Activated T-helper 17 cell treated with anti-CD3 and anti-CD28 coated beads, Interleukin-2, amount 50 U/mL, for 72 hours (primary cell): ENCODE data around the gene PTPN12. TPM values are rescaled to one million over a fixed set of nuclear protein-coding genes. Genes with fewer than 3 reads are reported as not detected.

ENCODE experiments used
- ATAC-seq: fragments of 150-1000 bp; cut with Tn5 transposase; replicated peaks from 2 replicates; pipeline ENCODE4 v1.10.0; 2021; ENCODE audit warnings: mild to moderate bottlenecking, moderate library complexity
- H3K27ac Mint-ChIP-seq: one replicate; pipeline ENCODE4 v1.8.0; 2022; ENCODE audit warnings: mixed read lengths
- H3K27me3 Mint-ChIP-seq: one replicate; pipeline ENCODE4 v1.8.0; 2022; ENCODE audit warnings: mixed read lengths
- H3K36me3 Mint-ChIP-seq: one replicate; pipeline ENCODE4 v1.8.0; 2022; ENCODE audit warnings: low read depth, mild to moderate bottlenecking, mixed read lengths
- H3K4me1 Mint-ChIP-seq: one replicate; pipeline ENCODE4 v1.8.0; 2022; ENCODE audit warnings: mixed read lengths
- H3K4me3 Mint-ChIP-seq: one replicate; pipeline ENCODE4 v1.8.0; 2022; ENCODE audit warnings: mild to moderate bottlenecking, mixed read lengths
- H3K9me3 Mint-ChIP-seq: one replicate; pipeline ENCODE4 v1.8.0; 2022; ENCODE audit warnings: mixed read lengths
- total RNA-seq, 2 donors: library from RNA; stranded (reverse); gene quantifications; one replicate each; pipeline ENCODE4 v1.2.3, GENCODE V29; 2022

Gene PTPN12
- total RNA-seq, 2 donors from 2014 or later, result 10.8 to 11.7 TPM

DNA sequence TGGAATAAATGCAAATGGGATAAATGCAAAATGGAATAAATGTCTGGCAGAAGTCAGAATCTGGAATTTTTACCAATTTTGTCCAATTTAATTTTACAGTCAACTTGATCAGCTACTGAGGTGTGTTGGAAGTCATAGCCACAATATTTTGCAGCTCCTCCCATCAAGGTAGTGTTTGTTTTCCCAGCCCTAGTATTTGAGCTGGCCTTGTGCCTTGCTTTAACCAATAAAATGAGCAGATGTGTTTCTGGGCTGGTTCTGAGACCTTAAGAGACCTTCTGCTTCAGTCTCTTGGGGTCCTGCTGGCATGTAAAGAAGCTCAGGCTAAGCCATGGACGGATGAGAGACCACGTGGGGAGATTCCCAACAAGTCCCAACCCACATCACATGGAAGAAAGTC is 116.5 kb downstream of the PTPN12 start:
- Mint-ChIP-seq H3K36me3 (no peaks in the 10 kb centered on the region), H3K4me1 (no peaks in the 10 kb centered on the region)

DNA sequence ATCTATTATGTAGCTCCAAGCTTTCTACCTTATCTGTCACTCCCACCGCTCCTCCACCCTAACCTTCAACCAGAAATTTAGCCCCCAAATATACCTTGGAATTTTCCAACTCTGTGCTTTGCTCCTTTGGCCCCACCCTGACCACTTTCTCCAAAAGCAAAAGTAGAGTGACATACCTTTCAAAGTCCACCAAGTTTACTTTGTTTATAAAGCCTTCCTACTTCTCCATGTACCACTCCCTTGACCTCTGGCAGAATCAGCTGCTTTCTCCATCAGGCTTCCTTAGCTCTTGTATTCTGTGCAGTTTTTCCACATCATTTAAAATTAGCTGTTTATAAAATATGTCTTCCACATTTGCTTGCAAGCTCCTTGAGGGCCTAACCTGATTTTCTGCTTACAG is 118.3 kb downstream of the PTPN12 start:
- no peaks in the 10 kb centered on the region for H3K27me3 Mint-ChIP-seq
- no peak for ATAC-seq
- H3K36me3 Mint-ChIP-seq, result no peaks in the 10 kb centered on the region
- H3K27ac Mint-ChIP-seq, result no peak overlapping the region
- no peaks in the 10 kb centered on the region for H3K4me1 Mint-ChIP-seq
- no peaks in the 10 kb centered on the region for H3K9me3 Mint-ChIP-seq
- no peak overlapping the region for H3K4me3 Mint-ChIP-seq

More for the DNA sequence above, 116.5 kb downstream of the PTPN12 start:
- ATAC-seq, result no peak
- no peak overlapping the region for H3K27ac Mint-ChIP-seq
- H3K27me3 Mint-ChIP-seq, result no peaks in the 10 kb centered on the region
- H3K4me3 Mint-ChIP-seq, result no peak overlapping the region
- no peaks in the 10 kb centered on the region for H3K9me3 Mint-ChIP-seq

GRCh38 chr7:77655836-77656455 is 118.9 kb downstream of the PTPN12 start:
- no peaks in the 10 kb centered on the region for H3K9me3 Mint-ChIP-seq
- ATAC-seq, result no peak
- no peaks in the 10 kb centered on the region for H3K4me1 Mint-ChIP-seq
- no peaks in the 10 kb centered on the region for H3K27me3 Mint-ChIP-seq
- no peak overlapping the region for H3K4me3 Mint-ChIP-seq
- no peaks in the 10 kb centered on the region for H3K36me3 Mint-ChIP-seq
- H3K27ac Mint-ChIP-seq, result no peak overlapping the region

GRCh38 chr7:77657427-77658224 is 120.5 kb downstream of the PTPN12 start:
- Mint-ChIP-seq H3K27me3 (no peaks in the 10 kb centered on the region), H3K36me3 (no peaks in the 10 kb centered on the region), H3K4me1 (no peaks in the 10 kb centered on the region), H3K9me3 (no peaks in the 10 kb centered on the region), H3K27ac (no peak overlapping the region), H3K4me3 (no peak overlapping the region)
- ATAC-seq, result peak; percentile 53

GRCh38 chr7:77658928-77659327 is 121.8 kb downstream of the PTPN12 start:
- no peaks in the 10 kb centered on the region for H3K27me3 Mint-ChIP-seq
- H3K9me3 Mint-ChIP-seq, result no peaks in the 10 kb centered on the region
- H3K27ac Mint-ChIP-seq, result no peak overlapping the region
- no peak overlapping the region for H3K4me3 Mint-ChIP-seq
- H3K36me3 Mint-ChIP-seq, result no peaks in the 10 kb centered on the region
- ATAC-seq, result no peak
- no peaks in the 10 kb centered on the region for H3K4me1 Mint-ChIP-seq

DNA sequence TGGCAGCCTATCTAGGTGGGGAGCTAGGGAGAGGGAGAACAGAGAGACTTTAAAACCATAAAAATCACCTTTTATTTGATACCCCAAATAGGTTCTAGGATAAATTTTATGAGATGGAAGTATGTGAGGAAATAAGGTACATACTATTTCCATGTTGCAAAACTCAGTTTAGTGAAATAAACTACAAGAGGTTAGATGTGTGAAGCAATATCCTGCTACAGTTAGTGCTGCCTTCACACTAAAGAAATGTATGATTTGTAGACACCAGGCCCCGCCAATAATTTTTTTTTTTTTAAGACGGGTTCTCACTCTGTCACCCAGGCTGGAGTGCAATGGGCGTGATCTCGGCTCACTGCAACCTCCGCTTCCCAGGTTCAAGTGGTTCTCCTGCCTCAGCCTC is 124.7 kb downstream of the PTPN12 start:
- no peaks in the 10 kb centered on the region for H3K27me3 Mint-ChIP-seq
- no peak overlapping the region for H3K27ac Mint-ChIP-seq
- no peak overlapping the region for H3K4me3 Mint-ChIP-seq
- H3K4me1 Mint-ChIP-seq, result no peaks in the 10 kb centered on the region
- no peaks in the 10 kb centered on the region for H3K36me3 Mint-ChIP-seq
- no peak for ATAC-seq
- H3K9me3 Mint-ChIP-seq, result no peaks in the 10 kb centered on the region

DNA sequence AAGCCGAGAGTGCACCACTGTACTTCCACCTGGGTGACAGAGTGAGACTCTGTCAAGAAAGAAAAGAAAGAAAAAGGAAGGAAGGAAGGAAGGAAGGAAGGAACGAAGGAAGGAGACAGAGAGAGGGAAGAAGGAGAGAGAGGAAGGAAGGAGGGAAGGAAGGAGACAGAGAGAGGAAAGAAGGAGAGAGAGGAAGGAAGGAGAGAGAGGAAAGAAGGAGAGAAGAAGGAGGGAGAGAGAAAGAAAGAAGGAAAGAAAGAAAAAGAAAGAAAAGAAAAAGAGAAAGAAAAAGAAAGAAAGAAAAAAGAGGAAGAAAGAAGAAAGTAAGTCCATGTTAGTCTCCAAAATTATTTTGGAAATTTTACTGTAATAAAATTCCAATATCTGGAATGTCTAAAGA is 125.8 kb downstream of the PTPN12 start:
- no peaks in the 10 kb centered on the region for H3K4me1 Mint-ChIP-seq
- no peaks in the 10 kb centered on the region for H3K36me3 Mint-ChIP-seq
- no peak overlapping the region for H3K4me3 Mint-ChIP-seq
- no peak for ATAC-seq
- no peaks in the 10 kb centered on the region for H3K9me3 Mint-ChIP-seq
- no peaks in the 10 kb centered on the region for H3K27me3 Mint-ChIP-seq
- H3K27ac Mint-ChIP-seq, result no peak overlapping the region

- Mint-ChIP-seq H3K9me3 (no peaks in the 10 kb centered on the region), H3K27me3 (no peaks in the 10 kb centered on the region), H3K4me1 (no peaks in the 10 kb centered on the region), H3K27ac (no peak overlapping the region), H3K4me3 (no peak overlapping the region), H3K36me3 (no peaks in the 10 kb centered on the region)
- no peak for ATAC-seq
Measured at GRCh38 chr7:77664715-77665114, 127.6 kb downstream of the PTPN12 start.

DNA sequence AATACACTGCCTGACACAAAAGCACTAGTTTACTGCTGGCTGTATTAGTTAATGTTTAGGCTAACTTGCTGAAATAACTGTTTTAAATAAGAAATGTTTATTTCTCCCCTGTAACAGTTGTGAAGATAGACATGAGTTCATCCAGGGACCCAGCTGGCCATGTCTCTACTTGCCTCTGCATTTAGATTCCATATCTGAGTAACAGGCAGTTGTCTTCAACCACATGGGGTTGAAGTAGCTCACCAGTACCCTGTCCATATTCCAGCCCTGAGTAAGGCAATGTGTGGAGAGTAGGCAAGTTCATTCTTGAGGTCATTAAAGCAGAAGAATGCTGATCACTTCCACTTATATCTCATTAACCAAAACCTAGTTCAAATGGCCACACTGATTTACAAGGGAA is 128.1 kb downstream of the PTPN12 start:
- H3K9me3 Mint-ChIP-seq, result no peaks in the 10 kb centered on the region
- no peak overlapping the region for H3K4me3 Mint-ChIP-seq
- no peak for ATAC-seq
- H3K27ac Mint-ChIP-seq, result no peak overlapping the region
- H3K36me3 Mint-ChIP-seq, result no peaks in the 10 kb centered on the region
- no peaks in the 10 kb centered on the region for H3K4me1 Mint-ChIP-seq
- no peaks in the 10 kb centered on the region for H3K27me3 Mint-ChIP-seq

GRCh38 chr7:77667459-77668086 is 130.5 kb downstream of the PTPN12 start:
- H3K27ac Mint-ChIP-seq, result no peak overlapping the region

GRCh38 chr7:77674878-77675277 is 137.8 kb downstream of the PTPN12 start:
- H3K27me3 Mint-ChIP-seq, result no peaks in the 10 kb centered on the region
- H3K27ac Mint-ChIP-seq, result no peak overlapping the region
- H3K36me3 Mint-ChIP-seq, result peaks cover 4% of the 10 kb centered on the region
- peak; percentile 89 for ATAC-seq
- peaks cover 5% of the 10 kb centered on the region for H3K4me1 Mint-ChIP-seq
- H3K4me3 Mint-ChIP-seq, result no peak overlapping the region
- no peaks in the 10 kb centered on the region for H3K9me3 Mint-ChIP-seq

More at GRCh38 chr7:77667459-77668086, 130.5 kb downstream of the PTPN12 start:
- Mint-ChIP-seq H3K27me3 (no peaks in the 10 kb centered on the region), H3K4me1 (no peaks in the 10 kb centered on the region), H3K9me3 (no peaks in the 10 kb centered on the region), H3K36me3 (no peaks in the 10 kb centered on the region), H3K4me3 (no peak overlapping the region)
- ATAC-seq, result no peak

DNA sequence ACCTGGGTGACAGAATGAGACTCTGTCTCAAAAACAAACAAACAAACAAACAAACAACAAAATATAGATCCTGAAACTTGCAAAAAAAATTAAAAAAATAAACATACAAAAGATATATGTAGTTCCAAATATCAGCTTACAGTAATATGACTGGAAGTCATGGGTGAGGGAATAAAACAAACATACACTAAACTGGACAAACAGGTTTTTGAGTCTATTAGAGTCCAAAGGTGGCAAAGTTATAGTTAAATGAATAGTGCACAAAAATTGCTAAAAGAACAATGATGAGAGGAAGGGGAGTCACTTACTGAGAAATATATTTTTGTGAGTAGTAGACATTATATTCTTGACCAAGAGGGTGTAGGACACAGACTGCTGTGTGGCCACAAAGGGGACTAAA is 142.5 kb downstream of the PTPN12 start:
- no peak for ATAC-seq
- Mint-ChIP-seq H3K27me3 (no peaks in the 10 kb centered on the region), H3K27ac (no peak overlapping the region), H3K9me3 (no peaks in the 10 kb centered on the region), H3K4me3 (no peak overlapping the region), H3K36me3 (peaks cover 20% of the 10 kb centered on the region), H3K4me1 (peaks cover 5% of the 10 kb centered on the region)

DNA sequence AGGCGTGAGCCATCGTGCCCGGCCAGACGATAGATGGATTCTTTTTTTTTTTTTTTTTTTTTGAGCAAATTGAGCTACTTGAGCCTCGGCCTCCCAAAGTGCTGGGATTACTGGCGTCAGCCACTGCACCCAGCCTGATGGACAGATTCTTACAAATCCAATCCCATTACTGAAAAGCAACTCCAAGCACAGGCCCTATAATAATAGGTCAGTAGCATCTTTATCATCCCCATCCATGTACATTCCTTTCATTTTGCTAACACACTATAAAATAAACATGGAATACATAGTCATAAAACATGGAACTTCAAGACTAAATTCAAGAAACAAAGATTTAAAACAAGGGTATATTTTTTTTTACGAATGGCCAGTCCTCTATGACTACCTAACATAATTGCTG is 143.2 kb downstream of the PTPN12 start:
- H3K27ac Mint-ChIP-seq, result no peak overlapping the region
- H3K27me3 Mint-ChIP-seq, result no peaks in the 10 kb centered on the region
- no peaks in the 10 kb centered on the region for H3K9me3 Mint-ChIP-seq
- H3K4me3 Mint-ChIP-seq, result no peak overlapping the region
- H3K36me3 Mint-ChIP-seq, result peaks cover 26% of the 10 kb centered on the region
- H3K4me1 Mint-ChIP-seq, result no peaks in the 10 kb centered on the region
- no peak for ATAC-seq

DNA sequence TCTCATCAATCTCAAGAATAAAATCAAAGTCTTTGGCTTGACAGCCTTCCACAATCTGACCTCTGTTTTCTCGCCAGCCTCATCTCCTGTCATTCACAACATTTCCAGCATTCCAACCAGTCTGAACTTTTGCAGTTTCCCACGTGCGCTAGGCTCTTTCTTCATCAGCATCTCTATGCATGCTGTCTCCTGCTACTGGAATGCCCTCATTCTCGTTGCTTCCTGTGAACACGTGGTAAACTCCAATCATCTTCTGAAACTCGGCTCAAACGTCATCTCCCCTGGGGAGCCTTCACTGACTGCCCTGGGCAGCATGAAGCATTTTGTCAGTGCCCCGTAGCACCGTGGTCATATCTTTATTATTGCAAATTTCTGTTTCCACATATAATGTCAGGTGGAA is 146.9 kb downstream of the PTPN12 start:
- no peak overlapping the region for H3K27ac Mint-ChIP-seq
- H3K36me3 Mint-ChIP-seq, result peaks cover 28% of the 10 kb centered on the region
- ATAC-seq, result no peak
- no peak overlapping the region for H3K4me3 Mint-ChIP-seq
- H3K9me3 Mint-ChIP-seq, result no peaks in the 10 kb centered on the region
- H3K4me1 Mint-ChIP-seq, result peaks cover 20% of the 10 kb centered on the region
- no peaks in the 10 kb centered on the region for H3K27me3 Mint-ChIP-seq

DNA sequence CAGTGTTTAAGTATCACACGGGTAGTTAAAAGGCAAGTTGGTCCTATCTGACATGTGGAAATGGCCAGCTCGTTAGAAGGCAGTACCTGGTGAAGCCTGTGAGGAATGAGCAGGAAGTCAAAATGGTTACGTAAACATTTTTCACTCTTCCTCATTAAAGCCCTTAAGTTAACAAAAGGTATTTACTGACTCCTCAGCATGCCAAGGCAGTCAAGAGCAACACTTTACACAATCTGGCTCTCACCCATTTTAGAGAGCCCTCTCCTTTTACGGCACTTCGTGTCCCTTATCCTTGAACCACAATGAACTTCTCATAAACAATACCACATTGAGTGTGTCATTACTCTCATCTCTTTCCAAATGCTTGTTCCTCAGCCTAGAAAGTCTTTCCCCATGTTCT is 148.1 kb downstream of the PTPN12 start:
- ATAC-seq, result no peak
- Mint-ChIP-seq H3K4me1 (peaks cover 20% of the 10 kb centered on the region), H3K9me3 (no peaks in the 10 kb centered on the region), H3K27me3 (no peaks in the 10 kb centered on the region), H3K27ac (no peak overlapping the region), H3K36me3 (peaks cover 29% of the 10 kb centered on the region), H3K4me3 (no peak overlapping the region)
